ENCODE data around the gene OR2T6. TPM values are rescaled to one million over a fixed set of nuclear protein-coding genes. Genes with fewer than 3 reads are reported as not detected.

The OR2T6 gene
- total RNA-seq, 2 donors from 2014 or later = not detected

GRCh38 chr1:248366609-248367008 lies 8.9 kb upstream of the OR2T6 start:
- no peak for DNase-seq
- Histone ChIP-seq H3K27me3 (no peaks in the 10 kb centered on the region), H3K36me3 (no peaks in the 10 kb centered on the region), H3K9me3 (no peaks in the 10 kb centered on the region), H3K4me1 (no peaks in the 10 kb centered on the region), H3K4me3 (no peak overlapping the region), H3K27ac (no peak overlapping the region), H3K9ac (ENCODE audit: low read depth in 2 of 2, low read length in 2 of 2) (no peak overlapping the region)
- intact Hi-C loops (cut with DNase I) = no loop called here
- TF ChIP-seq, protein P1, sequence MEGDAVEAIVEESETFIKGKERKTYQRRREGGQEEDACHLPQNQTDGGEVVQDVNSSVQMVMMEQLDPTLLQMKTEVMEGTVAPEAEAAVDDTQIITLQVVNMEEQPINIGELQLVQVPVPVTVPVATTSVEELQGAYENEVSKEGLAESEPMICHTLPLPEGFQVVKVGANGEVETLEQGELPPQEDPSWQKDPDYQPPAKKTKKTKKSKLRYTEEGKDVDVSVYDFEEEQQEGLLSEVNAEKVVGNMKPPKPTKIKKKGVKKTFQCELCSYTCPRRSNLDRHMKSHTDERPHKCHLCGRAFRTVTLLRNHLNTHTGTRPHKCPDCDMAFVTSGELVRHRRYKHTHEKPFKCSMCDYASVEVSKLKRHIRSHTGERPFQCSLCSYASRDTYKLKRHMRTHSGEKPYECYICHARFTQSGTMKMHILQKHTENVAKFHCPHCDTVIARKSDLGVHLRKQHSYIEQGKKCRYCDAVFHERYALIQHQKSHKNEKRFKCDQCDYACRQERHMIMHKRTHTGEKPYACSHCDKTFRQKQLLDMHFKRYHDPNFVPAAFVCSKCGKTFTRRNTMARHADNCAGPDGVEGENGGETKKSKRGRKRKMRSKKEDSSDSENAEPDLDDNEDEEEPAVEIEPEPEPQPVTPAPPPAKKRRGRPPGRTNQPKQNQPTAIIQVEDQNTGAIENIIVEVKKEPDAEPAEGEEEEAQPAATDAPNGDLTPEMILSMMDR (IDR thresholded peaks at IDR 0.05) = no peak

- no peak overlapping the region for H3K27ac ChIP-seq
- H3K9me3 ChIP-seq = no peaks in the 10 kb centered on the region
- H3K27me3 ChIP-seq = no peaks in the 10 kb centered on the region
- intact Hi-C loops (cut with DNase I) = no loop called here
- TF ChIP-seq, protein P1 (IDR thresholded peaks at IDR 0.05) = no peak
- DNase-seq = no peak
- H3K4me3 ChIP-seq = no peak overlapping the region
- no peaks in the 10 kb centered on the region for H3K36me3 ChIP-seq
- no peaks in the 10 kb centered on the region for H3K4me1 ChIP-seq
- no peak overlapping the region for H3K9ac ChIP-seq (ENCODE audit: low read depth in 2 of 2, low read length in 2 of 2)
Measured at GRCh38 chr1:248372394-248372793, 3.2 kb upstream of the OR2T6 start.

- Histone ChIP-seq H3K9ac (ENCODE audit: low read depth in 2 of 2, low read length in 2 of 2) (no peak overlapping the region), H3K4me3 (no peak overlapping the region), H3K9me3 (no peaks in the 10 kb centered on the region), H3K4me1 (no peaks in the 10 kb centered on the region), H3K27me3 (no peaks in the 10 kb centered on the region), H3K27ac (no peak overlapping the region), H3K36me3 (no peaks in the 10 kb centered on the region)
- no peak for DNase-seq
- intact Hi-C loops (cut with DNase I) = no loop called here
- TF ChIP-seq, protein P1 (IDR thresholded peaks at IDR 0.05) = no peak
Measured at GRCh38 chr1:248373761-248374160, 1.8 kb upstream of the OR2T6 start.

DNA sequence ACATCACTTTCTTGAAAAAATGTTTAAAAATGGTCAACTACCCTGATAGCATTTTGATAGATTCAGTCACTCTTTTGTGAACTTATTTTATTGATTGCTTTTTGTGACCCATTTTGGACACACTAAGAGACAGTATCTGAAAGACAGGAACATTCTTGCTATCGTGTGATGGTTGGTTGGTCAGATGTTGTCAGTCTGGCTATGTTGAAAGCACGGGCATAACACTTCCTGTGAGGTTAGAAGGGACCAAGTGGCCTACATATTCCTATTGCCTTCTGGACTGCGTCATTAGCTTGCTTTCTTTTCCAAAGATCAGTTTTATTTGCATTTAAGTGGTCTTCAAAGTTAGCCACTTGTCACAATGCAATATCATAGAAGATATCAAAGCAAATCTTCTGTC lies 1.4 kb downstream of the OR2T6 start:
- H3K9ac ChIP-seq (ENCODE audit: low read depth in 2 of 2, low read length in 2 of 2) = no peak overlapping the region
- intact Hi-C loops (cut with DNase I) = no loop called here
- H3K27ac ChIP-seq = no peak overlapping the region
- DNase-seq = no peak
- H3K27me3 ChIP-seq = no peaks in the 10 kb centered on the region
- no peaks in the 10 kb centered on the region for H3K36me3 ChIP-seq
- no peak overlapping the region for H3K4me3 ChIP-seq
- H3K9me3 ChIP-seq = no peaks in the 10 kb centered on the region
- TF ChIP-seq, protein P1 (IDR thresholded peaks at IDR 0.05) = no peak
- H3K4me1 ChIP-seq = no peaks in the 10 kb centered on the region

GRCh38 chr1:248380854-248381253 lies 5.3 kb downstream of the OR2T6 start:
- no peak for DNase-seq
- Histone ChIP-seq H3K9me3 (no peaks in the 10 kb centered on the region), H3K36me3 (no peaks in the 10 kb centered on the region), H3K9ac (ENCODE audit: low read depth in 2 of 2, low read length in 2 of 2) (no peak overlapping the region), H3K27ac (no peak overlapping the region), H3K4me3 (no peak overlapping the region), H3K27me3 (no peaks in the 10 kb centered on the region), H3K4me1 (no peaks in the 10 kb centered on the region)
- TF ChIP-seq, protein P1 (IDR thresholded peaks at IDR 0.05) = no peak
- intact Hi-C loops (cut with DNase I) = no loop called here

DNA sequence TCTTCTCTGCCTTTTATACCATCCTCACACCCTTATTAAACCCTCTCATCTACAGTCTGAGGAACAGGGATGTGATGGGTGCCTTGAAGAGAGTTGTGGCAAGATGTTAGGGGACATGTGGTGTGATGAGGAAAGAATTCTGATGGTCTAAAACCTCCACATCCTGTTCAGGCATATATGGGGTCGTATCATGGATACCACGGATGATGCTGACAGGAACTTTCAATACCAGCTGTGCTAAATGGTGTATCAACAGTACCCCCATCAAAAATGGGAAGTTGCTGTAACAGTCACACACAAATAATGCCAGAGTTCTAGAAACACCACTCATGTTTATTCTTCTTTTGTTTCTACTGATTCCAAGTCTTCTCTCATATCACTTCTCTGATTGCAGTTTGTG lies 12.9 kb downstream of the OR2T6 start:
- Histone ChIP-seq H3K9ac (ENCODE audit: low read depth in 2 of 2, low read length in 2 of 2) (no peak overlapping the region), H3K4me3 (no peak overlapping the region), H3K36me3 (no peaks in the 10 kb centered on the region), H3K9me3 (no peaks in the 10 kb centered on the region), H3K27me3 (no peaks in the 10 kb centered on the region), H3K27ac (no peak overlapping the region), H3K4me1 (no peaks in the 10 kb centered on the region)
- no peak for DNase-seq
- TF ChIP-seq, protein P1 (IDR thresholded peaks at IDR 0.05) = no peak
- intact Hi-C loops (cut with DNase I) = no loop called here

All from colonic mucosa (tissue), 4 donors.